ENCODE results near the gene PLEKHA6. TPM values are rescaled to one million over a fixed set of nuclear protein-coding genes. Genes with fewer than 3 reads are reported as not detected.

Gene PLEKHA6
- total and polyA plus RNA-seq, 3 donors from 2014 or later, result 5.9 to 14.7 (median 10.0) TPM

DNA sequence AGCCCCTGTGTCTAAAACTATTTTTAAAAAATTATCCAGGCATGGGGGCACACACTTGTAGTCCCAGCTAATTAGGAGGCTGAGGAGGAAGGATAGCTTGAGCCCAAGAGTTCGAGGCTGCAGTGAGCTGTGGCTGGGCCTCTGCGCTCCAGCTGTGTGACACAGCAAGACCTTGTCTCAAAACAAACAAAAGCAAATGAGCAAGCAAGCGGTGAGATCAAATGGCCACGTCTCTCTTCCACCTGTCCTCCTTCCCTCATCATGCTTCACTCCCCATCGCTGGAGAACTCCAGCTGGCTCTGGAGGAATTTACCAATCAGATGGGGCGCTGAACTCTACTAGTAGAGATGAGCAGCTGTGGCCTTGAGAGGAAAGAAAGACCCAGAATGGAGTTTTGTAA, 179.6 kb downstream of the PLEKHA6 start:
- H3K27ac ChIP-seq, result no peak overlapping the region
- no peaks in the 10 kb centered on the region for H3K4me1 ChIP-seq
- H3K36me3 ChIP-seq (ENCODE audit: low read depth, missing control alignments), result no peaks in the 10 kb centered on the region
- H3K27me3 ChIP-seq, result no peaks in the 10 kb centered on the region
- no peaks in the 10 kb centered on the region for H3K9me3 ChIP-seq
- no peak overlapping the region for H3K4me3 ChIP-seq
- 55 to 68% methylated on average over 6 of the region's 6 CpGs for WGBS, 2 donors
- DNase-seq, result no peak
- intact Hi-C loops (cut with DNase I; ENCODE audit: low total_unique reads), result no loop called here
- no peak for TF ChIP-seq POLR2A (IDR thresholded peaks at IDR 0.05)
- TF ChIP-seq, protein P1, sequence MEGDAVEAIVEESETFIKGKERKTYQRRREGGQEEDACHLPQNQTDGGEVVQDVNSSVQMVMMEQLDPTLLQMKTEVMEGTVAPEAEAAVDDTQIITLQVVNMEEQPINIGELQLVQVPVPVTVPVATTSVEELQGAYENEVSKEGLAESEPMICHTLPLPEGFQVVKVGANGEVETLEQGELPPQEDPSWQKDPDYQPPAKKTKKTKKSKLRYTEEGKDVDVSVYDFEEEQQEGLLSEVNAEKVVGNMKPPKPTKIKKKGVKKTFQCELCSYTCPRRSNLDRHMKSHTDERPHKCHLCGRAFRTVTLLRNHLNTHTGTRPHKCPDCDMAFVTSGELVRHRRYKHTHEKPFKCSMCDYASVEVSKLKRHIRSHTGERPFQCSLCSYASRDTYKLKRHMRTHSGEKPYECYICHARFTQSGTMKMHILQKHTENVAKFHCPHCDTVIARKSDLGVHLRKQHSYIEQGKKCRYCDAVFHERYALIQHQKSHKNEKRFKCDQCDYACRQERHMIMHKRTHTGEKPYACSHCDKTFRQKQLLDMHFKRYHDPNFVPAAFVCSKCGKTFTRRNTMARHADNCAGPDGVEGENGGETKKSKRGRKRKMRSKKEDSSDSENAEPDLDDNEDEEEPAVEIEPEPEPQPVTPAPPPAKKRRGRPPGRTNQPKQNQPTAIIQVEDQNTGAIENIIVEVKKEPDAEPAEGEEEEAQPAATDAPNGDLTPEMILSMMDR (IDR thresholded peaks at IDR 0.05), result no peak

DNA sequence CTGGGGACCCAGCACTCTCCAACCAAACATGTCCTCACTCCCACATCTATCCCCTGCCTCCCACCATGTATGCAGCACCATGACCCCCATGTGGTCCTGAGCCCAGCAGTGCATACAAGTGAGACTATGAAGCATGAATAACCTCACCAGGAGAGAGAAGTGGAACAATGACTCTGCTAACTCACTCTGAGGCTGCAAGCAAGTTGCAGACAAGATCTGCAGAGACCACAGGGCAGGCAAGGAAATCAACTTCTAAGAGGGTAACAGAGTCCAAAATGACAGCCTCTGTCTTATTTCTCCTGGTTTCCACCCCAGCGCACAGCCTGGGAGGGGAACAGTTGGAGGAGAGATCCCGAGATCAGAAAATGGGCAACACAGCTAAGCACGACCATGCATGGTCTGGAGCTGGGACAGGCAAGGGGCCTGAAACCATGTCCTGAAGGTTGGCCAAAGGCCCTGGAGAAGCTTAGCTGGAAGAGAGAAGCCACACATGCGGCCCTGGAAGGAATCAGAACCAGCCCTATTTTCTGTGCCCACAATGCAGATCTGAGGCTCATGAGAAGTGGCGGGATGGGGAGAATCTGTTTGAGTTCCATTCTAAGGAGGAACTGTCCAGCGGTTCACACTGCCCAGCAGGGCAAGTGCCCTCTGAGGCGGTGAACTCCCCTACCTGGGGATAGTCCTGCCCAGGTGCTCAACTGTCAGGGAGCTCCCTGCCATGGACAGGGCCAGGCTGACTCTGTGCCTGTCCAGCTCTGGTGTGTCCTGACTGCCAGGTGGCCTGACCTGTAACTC, 181.0 kb downstream of the PLEKHA6 start:
- TF ChIP-seq POLR2A (IDR thresholded peaks at IDR 0.05), result no peak
- TF ChIP-seq, protein P1 (IDR thresholded peaks at IDR 0.05), result no peak
- DNase-seq, result no peak
- no peak overlapping the region for H3K27ac ChIP-seq
- H3K9me3 ChIP-seq, result no peaks in the 10 kb centered on the region
- H3K36me3 ChIP-seq (ENCODE audit: low read depth, missing control alignments), result no peaks in the 10 kb centered on the region
- H3K27me3 ChIP-seq, result no peaks in the 10 kb centered on the region
- intact Hi-C loops (cut with DNase I; ENCODE audit: low total_unique reads), result no loop called here
- H3K4me1 ChIP-seq, result no peaks in the 10 kb centered on the region
- 85 to 95% methylated on average over 6 to 7 of the region's 7 CpGs for WGBS, 2 donors
- no peak overlapping the region for H3K4me3 ChIP-seq

DNA sequence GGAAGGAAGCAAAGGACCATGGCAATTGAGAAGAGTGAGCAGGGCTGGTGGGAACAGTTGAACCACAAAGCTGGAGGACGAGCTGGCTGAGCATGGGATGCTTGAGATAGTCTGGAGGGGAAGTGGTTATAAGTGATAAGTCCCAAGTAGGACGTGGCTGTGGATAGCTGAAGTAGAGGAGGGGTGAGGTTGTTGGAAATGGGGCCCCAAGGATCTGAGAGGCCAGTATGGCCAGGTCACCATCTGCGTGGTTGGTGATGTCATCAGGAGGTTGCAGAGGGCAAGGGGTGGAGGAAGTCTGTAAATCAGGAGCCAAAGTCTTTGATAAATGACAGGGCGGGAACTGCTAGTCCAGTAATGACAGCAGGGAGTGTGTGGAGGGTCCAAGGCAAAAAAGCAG, 182.6 kb downstream of the PLEKHA6 start:
- no peak for DNase-seq
- WGBS, 2 donors, result 65 to 66% methylated on average over 4 of the region's 4 CpGs
- no peaks in the 10 kb centered on the region for H3K27me3 ChIP-seq

DNA sequence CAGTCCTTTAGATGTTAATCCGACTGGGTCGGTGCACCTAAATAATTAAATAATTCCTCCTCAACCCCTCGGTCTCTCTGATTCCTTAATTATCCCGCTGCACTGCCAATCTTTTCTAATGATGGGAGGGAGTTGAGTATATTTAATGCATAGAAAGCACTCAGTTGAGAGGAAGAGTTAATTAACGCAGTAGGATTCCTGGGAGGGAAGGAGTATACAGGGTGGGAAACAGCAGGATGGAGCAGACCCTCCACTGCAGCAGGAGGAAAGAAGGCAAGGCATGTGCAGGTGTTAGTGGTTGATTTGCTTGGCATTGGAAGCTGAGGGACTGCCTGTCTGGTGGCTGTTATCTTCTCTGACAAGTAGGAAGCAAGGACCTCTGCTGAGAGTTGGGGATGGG, 183.7 kb downstream of the PLEKHA6 start:
- TF ChIP-seq, protein P1 (IDR thresholded peaks at IDR 0.05), result no peak
- H3K27ac ChIP-seq, result no peak overlapping the region
- H3K36me3 ChIP-seq (ENCODE audit: low read depth, missing control alignments), result no peaks in the 10 kb centered on the region
- H3K4me3 ChIP-seq, result no peak overlapping the region
- 61 to 73% methylated on average over 5 of the region's 5 CpGs for WGBS, 2 donors
- H3K4me1 ChIP-seq, result no peaks in the 10 kb centered on the region
- intact Hi-C loops (cut with DNase I; ENCODE audit: low total_unique reads), result no loop called here
- H3K9me3 ChIP-seq, result no peaks in the 10 kb centered on the region
- H3K27me3 ChIP-seq, result no peaks in the 10 kb centered on the region
- no peak for DNase-seq

More for the DNA sequence above, 182.6 kb downstream of the PLEKHA6 start:
- Histone ChIP-seq H3K36me3 (ENCODE audit: low read depth, missing control alignments) (no peaks in the 10 kb centered on the region), H3K4me3 (no peak overlapping the region), H3K4me1 (no peaks in the 10 kb centered on the region), H3K27ac (no peak overlapping the region), H3K9me3 (no peaks in the 10 kb centered on the region)
- intact Hi-C loops (cut with DNase I; ENCODE audit: low total_unique reads), result no loop called here
- no peak for TF ChIP-seq POLR2A (IDR thresholded peaks at IDR 0.05)
- TF ChIP-seq, protein P1 (IDR thresholded peaks at IDR 0.05), result no peak

DNA sequence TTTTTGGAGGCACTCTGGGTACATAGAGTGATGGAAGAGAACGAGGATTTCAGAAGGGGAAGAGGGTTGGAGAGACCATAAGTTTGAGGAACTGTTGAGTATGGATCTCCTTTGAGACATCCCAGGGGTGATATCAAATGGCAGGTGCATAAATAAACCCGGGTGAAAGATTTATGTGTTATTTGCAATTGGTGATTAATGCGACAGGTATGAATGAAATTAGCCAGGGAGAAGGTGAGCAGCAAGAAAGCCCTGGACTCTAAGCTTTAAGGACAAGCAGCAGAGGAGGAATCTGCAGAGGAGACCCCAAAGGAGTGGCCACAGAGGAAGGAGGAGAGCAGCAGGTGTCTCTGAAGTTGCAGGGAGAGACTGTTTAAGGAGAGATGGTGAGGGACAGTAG, 184.8 kb downstream of the PLEKHA6 start:
- Histone ChIP-seq H3K27ac (no peak overlapping the region), H3K4me3 (no peak overlapping the region), H3K36me3 (ENCODE audit: low read depth, missing control alignments) (no peaks in the 10 kb centered on the region), H3K27me3 (no peaks in the 10 kb centered on the region), H3K4me1 (no peaks in the 10 kb centered on the region), H3K9me3 (no peaks in the 10 kb centered on the region)
- TF ChIP-seq, protein P1 (IDR thresholded peaks at IDR 0.05), result no peak
- no peak for TF ChIP-seq POLR2A (IDR thresholded peaks at IDR 0.05)
- WGBS, 2 donors, result 87 to 90% methylated on average over 3 of the region's 3 CpGs
- intact Hi-C loops (cut with DNase I; ENCODE audit: low total_unique reads), result no loop called here
- DNase-seq, result no peak

All from testis (tissue), 3 donors.